GM12864 (cell line): ENCODE data around the gene SLC26A11.

Experiments
- DNase-seq: peaks from one replicate; pipeline ENCODE4 v3.0.0-alpha.2; 2011; ENCODE audit warnings: low read depth
- H3K4me3 ChIP-seq: 2 replicates; pipeline ENCODE4 v1.5.1; 2011; ENCODE audit warnings: mild to moderate bottlenecking, low read depth, low read length, control low read depth
- TF ChIP-seq, protein P1 (sequence below): IDR thresholded peaks from 2 replicates; pipeline ENCODE4 v1.5.1; 2011; ENCODE audit warnings: low read depth, mild to moderate bottlenecking, moderate library complexity, low read length, control low read depth, inconsistent platforms; ENCODE audit errors: missing control alignments

Gene SLC26A11

DNA sequence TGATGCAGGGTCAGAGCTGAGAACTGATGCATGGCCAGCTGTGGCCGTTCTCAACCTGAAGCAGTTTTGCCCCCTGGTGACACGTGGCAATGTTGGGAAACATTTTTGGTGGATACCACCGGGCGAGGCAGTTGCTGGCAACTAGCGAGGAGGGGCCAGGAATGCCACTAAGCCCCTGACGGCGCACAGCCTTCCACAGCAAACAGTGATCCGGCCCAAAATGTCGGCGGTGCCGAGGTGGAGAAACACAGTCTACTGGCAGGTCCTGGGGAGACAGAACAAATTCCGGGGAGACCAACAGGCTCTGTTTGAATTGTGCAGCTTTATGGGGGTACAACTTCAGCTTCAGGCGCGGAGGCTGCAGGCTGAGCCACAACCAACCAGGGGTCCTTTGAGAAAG lies 8.2 kb downstream of the SLC26A11 start:
- H3K4me3 ChIP-seq: no peak overlapping the region
- TF ChIP-seq, protein P1, sequence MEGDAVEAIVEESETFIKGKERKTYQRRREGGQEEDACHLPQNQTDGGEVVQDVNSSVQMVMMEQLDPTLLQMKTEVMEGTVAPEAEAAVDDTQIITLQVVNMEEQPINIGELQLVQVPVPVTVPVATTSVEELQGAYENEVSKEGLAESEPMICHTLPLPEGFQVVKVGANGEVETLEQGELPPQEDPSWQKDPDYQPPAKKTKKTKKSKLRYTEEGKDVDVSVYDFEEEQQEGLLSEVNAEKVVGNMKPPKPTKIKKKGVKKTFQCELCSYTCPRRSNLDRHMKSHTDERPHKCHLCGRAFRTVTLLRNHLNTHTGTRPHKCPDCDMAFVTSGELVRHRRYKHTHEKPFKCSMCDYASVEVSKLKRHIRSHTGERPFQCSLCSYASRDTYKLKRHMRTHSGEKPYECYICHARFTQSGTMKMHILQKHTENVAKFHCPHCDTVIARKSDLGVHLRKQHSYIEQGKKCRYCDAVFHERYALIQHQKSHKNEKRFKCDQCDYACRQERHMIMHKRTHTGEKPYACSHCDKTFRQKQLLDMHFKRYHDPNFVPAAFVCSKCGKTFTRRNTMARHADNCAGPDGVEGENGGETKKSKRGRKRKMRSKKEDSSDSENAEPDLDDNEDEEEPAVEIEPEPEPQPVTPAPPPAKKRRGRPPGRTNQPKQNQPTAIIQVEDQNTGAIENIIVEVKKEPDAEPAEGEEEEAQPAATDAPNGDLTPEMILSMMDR: no peak
- no peak for DNase-seq

GRCh38 chr17:80229011-80229410 lies 8.8 kb downstream of the SLC26A11 start:
- TF ChIP-seq, protein P1: no peak
- H3K4me3 ChIP-seq: no peak overlapping the region
- no peak for DNase-seq

DNA sequence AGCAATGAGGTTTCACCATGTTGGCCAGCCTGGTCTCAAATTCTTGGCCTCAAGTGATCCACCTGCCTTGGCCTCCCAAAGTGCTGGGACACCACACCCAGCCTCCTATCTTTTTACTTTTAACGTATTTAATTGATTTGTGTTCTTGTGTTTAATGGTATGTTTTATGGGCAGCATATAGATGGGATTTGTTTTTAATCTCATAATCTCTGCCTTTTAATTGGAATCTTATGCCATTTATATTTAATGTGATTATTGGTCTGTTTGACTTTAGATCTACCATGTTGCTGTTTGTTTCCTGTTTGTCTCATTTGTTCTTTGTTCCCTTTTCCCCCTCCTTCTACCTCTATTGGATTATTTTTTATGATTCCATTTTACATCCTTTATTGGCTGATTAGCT lies 12.2 kb downstream of the SLC26A11 start:
- TF ChIP-seq, protein P1: no peak
- no peak overlapping the region for H3K4me3 ChIP-seq
- DNase-seq: no peak

DNA sequence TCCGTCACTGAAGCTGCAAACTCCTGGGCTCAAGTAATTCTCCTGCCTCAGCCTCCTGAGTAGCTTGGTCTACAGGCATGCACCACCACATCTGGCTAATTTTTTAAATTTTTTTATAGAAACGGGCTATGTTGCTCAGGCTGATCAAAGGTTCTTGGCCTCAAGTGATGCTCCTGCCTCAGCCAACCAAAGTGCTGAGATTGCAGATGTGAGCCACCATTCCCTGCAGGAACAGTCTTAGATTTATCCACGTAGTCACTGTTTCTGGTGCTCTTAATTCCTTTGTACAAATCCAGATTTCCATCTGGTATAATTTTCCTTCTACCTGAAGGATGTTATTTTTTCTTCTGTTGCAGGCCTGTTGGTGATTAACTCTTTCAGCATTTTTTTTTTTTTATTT lies 13.0 kb downstream of the SLC26A11 start:
- DNase-seq: no peak
- TF ChIP-seq, protein P1: no peak
- no peak overlapping the region for H3K4me3 ChIP-seq

- TF ChIP-seq, protein P1: no peak
- no peak overlapping the region for H3K4me3 ChIP-seq
- no peak for DNase-seq
Measured at GRCh38 chr17:80236911-80237310, 16.7 kb downstream of the SLC26A11 start.

- H3K4me3 ChIP-seq: no peak overlapping the region
- no peak for DNase-seq
- TF ChIP-seq, protein P1: no peak
Measured at GRCh38 chr17:80237386-80237785, 17.2 kb downstream of the SLC26A11 start.

- no peak overlapping the region for H3K4me3 ChIP-seq
- TF ChIP-seq, protein P1: no peak
- no peak for DNase-seq
Measured at GRCh38 chr17:80242505-80242904, 22.3 kb downstream of the SLC26A11 start.
